ENCODE data around the gene SMIM31. TPM values are rescaled to one million over a fixed set of nuclear protein-coding genes. Genes with fewer than 3 reads are reported as not detected.

The SMIM31 gene
- total RNA-seq, 4 donors from 2014 or later, result 0.17 TPM; not detected in 3

DNA sequence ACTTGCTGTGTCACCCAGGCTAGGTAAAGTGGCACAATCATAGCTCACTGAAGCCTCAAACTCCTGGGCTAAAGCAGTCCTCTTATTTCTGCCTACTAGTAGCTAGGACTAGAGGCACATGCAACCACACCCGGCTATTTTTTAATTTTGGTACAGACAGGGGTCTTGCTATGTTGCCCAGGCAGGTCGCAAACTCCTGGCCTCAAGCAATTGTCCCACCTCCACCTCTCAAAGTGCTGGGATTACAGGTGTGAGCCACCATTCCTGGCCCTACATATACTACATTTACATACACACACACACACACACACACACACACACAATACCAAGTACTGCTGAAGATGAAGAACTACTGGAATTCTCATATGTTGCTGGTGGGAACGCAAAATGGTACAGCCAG is 26.9 kb downstream of the SMIM31 start:
- H3K9me3 ChIP-seq, result no peaks in the 10 kb centered on the region
- TF ChIP-seq, protein P1, sequence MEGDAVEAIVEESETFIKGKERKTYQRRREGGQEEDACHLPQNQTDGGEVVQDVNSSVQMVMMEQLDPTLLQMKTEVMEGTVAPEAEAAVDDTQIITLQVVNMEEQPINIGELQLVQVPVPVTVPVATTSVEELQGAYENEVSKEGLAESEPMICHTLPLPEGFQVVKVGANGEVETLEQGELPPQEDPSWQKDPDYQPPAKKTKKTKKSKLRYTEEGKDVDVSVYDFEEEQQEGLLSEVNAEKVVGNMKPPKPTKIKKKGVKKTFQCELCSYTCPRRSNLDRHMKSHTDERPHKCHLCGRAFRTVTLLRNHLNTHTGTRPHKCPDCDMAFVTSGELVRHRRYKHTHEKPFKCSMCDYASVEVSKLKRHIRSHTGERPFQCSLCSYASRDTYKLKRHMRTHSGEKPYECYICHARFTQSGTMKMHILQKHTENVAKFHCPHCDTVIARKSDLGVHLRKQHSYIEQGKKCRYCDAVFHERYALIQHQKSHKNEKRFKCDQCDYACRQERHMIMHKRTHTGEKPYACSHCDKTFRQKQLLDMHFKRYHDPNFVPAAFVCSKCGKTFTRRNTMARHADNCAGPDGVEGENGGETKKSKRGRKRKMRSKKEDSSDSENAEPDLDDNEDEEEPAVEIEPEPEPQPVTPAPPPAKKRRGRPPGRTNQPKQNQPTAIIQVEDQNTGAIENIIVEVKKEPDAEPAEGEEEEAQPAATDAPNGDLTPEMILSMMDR (IDR thresholded peaks at IDR 0.05), result no peak
- no peak for TF ChIP-seq POLR2AphosphoS5 (IDR thresholded peaks at IDR 0.05)
- TF ChIP-seq POLR2A (IDR thresholded peaks at IDR 0.05), result no peak
- TF ChIP-seq EP300 (IDR thresholded peaks at IDR 0.05), result no peak
- 77 to 100% methylated on average over 2 to 3 of the region's 3 CpGs for WGBS, 2 donors (ENCODE audit: low coverage in 1 of 2)
- H3K27ac ChIP-seq, result no peak overlapping the region
- no peaks in the 10 kb centered on the region for H3K4me1 ChIP-seq
- H3K27me3 ChIP-seq, result no peaks in the 10 kb centered on the region
- ATAC-seq, result no peak
- H3K36me3 ChIP-seq, result no peaks in the 10 kb centered on the region
- no peak overlapping the region for H3K4me3 ChIP-seq

DNA sequence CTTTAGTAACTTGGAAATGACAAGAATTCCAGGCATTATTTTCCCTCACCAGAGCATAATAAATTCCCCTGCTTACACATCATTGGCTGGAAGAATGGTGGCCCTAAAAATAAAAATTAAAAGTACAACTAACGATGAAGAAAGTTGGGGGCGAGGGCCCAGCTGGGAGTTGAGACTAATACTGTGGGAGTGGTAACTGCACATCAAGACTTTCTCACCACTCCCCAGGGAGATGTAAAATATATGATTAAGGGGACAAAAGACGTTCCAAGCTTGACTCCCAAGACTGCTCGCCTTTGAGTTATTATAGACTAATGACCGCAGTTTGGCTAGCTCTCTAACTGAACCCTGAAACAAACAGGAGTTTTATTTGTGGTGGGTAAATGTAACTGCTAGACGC is 30.0 kb downstream of the SMIM31 start:
- no peak for TF ChIP-seq POLR2A (IDR thresholded peaks at IDR 0.05)
- Histone ChIP-seq H3K36me3 (no peaks in the 10 kb centered on the region), H3K9me3 (no peaks in the 10 kb centered on the region), H3K27me3 (no peaks in the 10 kb centered on the region), H3K27ac (no peak overlapping the region), H3K4me1 (no peaks in the 10 kb centered on the region), H3K4me3 (no peak overlapping the region)
- WGBS, 2 donors (ENCODE audit: low coverage in 1 of 2), result 51 to 74% methylated on average over 5 to 6 of the region's 6 CpGs
- no peak for ATAC-seq

DNA sequence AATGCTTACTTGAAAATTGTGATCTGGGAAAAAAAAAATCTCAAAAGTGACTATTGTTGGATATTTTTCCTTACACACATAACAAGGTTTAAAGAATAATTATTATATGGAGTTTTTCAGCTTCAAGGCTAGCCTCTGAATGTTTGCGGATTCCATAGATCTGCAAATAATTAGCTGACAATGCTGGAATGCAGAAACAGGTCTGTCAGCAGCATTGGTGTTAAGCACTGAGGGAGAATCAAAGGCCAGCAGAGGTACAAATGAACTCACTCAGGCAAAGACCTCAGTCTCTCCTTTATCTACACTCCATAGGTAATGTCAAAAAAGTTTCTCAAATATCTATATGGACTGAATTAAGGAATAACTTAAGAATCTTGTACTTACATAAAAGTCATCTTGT is 35.1 kb downstream of the SMIM31 start:
- H3K9me3 ChIP-seq, result no peaks in the 10 kb centered on the region
- H3K27me3 ChIP-seq, result no peaks in the 10 kb centered on the region
- H3K27ac ChIP-seq, result no peak overlapping the region
- H3K4me1 ChIP-seq, result no peaks in the 10 kb centered on the region
- ATAC-seq, result no peak
- 94 to 100% methylated on average over 1 of the region's 1 CpG for WGBS, 2 donors (ENCODE audit: low coverage in 1 of 2)
- TF ChIP-seq EP300 (IDR thresholded peaks at IDR 0.05) (no peak), POLR2AphosphoS5 (IDR thresholded peaks at IDR 0.05) (no peak), POLR2A (IDR thresholded peaks at IDR 0.05) (no peak)
- TF ChIP-seq, protein P1 (IDR thresholded peaks at IDR 0.05), result no peak
- no peak overlapping the region for H3K4me3 ChIP-seq
- H3K36me3 ChIP-seq, result no peaks in the 10 kb centered on the region

DNA sequence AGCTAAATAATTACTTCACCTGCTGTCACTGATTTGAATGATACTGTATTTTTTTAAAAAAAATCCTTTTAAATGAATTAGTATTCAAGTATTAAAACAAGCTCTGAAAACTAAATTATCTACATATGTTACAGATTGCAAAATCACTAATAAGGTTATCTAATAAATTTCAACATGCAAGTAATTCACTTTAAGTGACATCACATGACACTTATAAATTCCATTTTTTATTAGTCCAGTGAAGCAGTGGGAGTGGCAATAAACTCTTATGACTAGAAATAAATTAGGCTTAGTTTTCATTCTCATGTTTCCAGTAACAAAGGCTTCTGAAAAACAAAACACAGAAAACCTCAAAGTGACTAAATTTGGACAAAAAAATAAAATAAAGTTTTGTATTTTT is 36.3 kb downstream of the SMIM31 start:
- no peaks in the 10 kb centered on the region for H3K4me1 ChIP-seq
- H3K27me3 ChIP-seq, result no peaks in the 10 kb centered on the region
- no peak for ATAC-seq
- no peaks in the 10 kb centered on the region for H3K9me3 ChIP-seq
- no peaks in the 10 kb centered on the region for H3K36me3 ChIP-seq
- H3K27ac ChIP-seq, result no peak overlapping the region
- no peak overlapping the region for H3K4me3 ChIP-seq
- no peak for TF ChIP-seq POLR2A (IDR thresholded peaks at IDR 0.05)
- TF ChIP-seq POLR2AphosphoS5 (IDR thresholded peaks at IDR 0.05), result no peak
- TF ChIP-seq, protein P1 (IDR thresholded peaks at IDR 0.05), result no peak
- TF ChIP-seq EP300 (IDR thresholded peaks at IDR 0.05), result no peak

DNA sequence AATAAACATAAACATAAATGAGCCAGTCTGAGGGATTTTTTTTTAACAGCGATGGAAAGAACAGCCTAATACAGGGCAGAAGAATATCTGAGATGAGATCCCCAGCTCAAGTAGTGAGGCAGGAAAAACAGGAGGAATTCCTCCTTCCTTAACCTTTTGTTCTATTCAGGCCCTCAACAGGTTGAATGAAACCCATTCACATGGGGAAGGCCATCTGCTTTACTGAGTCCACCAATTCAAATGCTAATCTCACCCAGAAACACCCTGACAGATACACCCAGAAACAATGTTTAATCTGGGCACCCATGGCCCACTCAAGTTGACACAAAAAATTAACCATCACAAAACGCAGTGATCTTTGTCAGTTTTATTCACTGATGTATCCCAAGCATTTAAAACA is 45.5 kb downstream of the SMIM31 start:
- H3K4me1 ChIP-seq, result no peaks in the 10 kb centered on the region
- H3K4me3 ChIP-seq, result no peak overlapping the region
- H3K36me3 ChIP-seq, result no peaks in the 10 kb centered on the region
- WGBS, 2 donors (ENCODE audit: low coverage in 1 of 2), result 38 to 74% methylated on average over 2 of the region's 2 CpGs
- H3K27ac ChIP-seq, result no peak overlapping the region
- no peak for ATAC-seq
- TF ChIP-seq POLR2AphosphoS5 (IDR thresholded peaks at IDR 0.05) (no peak), EP300 (IDR thresholded peaks at IDR 0.05) (no peak), POLR2A (IDR thresholded peaks at IDR 0.05) (no peak)
- TF ChIP-seq, protein P1 (IDR thresholded peaks at IDR 0.05), result no peak
- no peaks in the 10 kb centered on the region for H3K27me3 ChIP-seq
- no peaks in the 10 kb centered on the region for H3K9me3 ChIP-seq

DNA sequence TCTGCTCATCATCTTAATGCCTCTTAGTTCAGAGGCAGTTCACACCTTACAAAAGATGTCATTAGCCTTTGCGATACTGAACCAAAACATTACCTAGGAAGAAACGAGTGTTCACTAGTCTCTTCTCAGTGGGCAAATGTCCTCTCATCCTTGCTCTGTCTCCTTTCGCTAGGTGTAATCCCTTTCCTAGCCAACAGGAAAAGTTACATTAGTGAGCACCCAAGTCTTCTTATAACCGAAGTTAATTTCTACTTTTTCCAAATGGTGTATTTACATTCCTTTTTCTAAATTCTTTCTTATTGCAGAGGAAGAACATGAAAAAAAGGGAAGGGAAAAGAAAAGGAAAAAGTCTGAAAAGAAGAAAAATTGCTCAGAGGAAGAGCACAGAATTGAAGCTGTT is 46.9 kb downstream of the SMIM31 start:
- no peak for TF ChIP-seq EP300 (IDR thresholded peaks at IDR 0.05)
- TF ChIP-seq, protein P1 (IDR thresholded peaks at IDR 0.05), result no peak
- no peak for TF ChIP-seq POLR2A (IDR thresholded peaks at IDR 0.05)
- no peak for TF ChIP-seq POLR2AphosphoS5 (IDR thresholded peaks at IDR 0.05)
- no peaks in the 10 kb centered on the region for H3K27me3 ChIP-seq
- WGBS, 2 donors (ENCODE audit: low coverage in 1 of 2), result 83 to 88% methylated on average over 4 of the region's 4 CpGs
- H3K4me3 ChIP-seq, result no peak overlapping the region
- no peak for ATAC-seq
- H3K36me3 ChIP-seq, result no peaks in the 10 kb centered on the region
- H3K4me1 ChIP-seq, result no peaks in the 10 kb centered on the region
- H3K27ac ChIP-seq, result no peak overlapping the region
- no peaks in the 10 kb centered on the region for H3K9me3 ChIP-seq
